Osteoblast (primary cell): ENCODE measurements around the gene FGF14. TPM values are rescaled to one million over a fixed set of nuclear protein-coding genes. Genes with fewer than 3 reads are reported as not detected.
"Not testable (repeated sequence)": the region's sequence is repeated elsewhere in the genome, so short reads cannot be mapped to it uniquely, and the experiment has no call there.

ENCODE experiments used
- DNase-seq: peaks from one replicate; pipeline ENCODE4 v3.0.0; 2011; ENCODE audit warnings: low spot score, mixed read lengths; ENCODE audit not compliant: insufficient read length; ENCODE audit errors: missing footprints
- H2AFZ ChIP-seq: 2 replicates; pipeline ENCODE4 v1.6.0; 2011; ENCODE audit warnings: mild to moderate bottlenecking, low read length
- H3K27ac ChIP-seq: 2 replicates; pipeline ENCODE4 v1.5.1; 2011; ENCODE audit warnings: mild to moderate bottlenecking, low read depth, low read length, moderate library complexity
- H3K27me3 ChIP-seq: 2 replicates; pipeline ENCODE4 v1.6.0; 2012; ENCODE audit warnings: mild to moderate bottlenecking, control low read depth, inconsistent platforms, low read length, moderate library complexity; ENCODE audit not compliant: insufficient read depth
- H3K36me3 ChIP-seq: 2 replicates; pipeline ENCODE4 v1.5.1; 2011; ENCODE audit warnings: mild to moderate bottlenecking, low read length, control low read depth, moderate library complexity; ENCODE audit not compliant: insufficient read depth
- H3K4me1 ChIP-seq: 2 replicates; pipeline ENCODE4 v1.5.1; 2011; ENCODE audit warnings: mild to moderate bottlenecking, low read length, control low read depth, moderate library complexity; ENCODE audit not compliant: insufficient read depth
- H3K4me2 ChIP-seq: 2 replicates; pipeline ENCODE4 v1.6.0; 2011; ENCODE audit warnings: mild to moderate bottlenecking, low read length; ENCODE audit not compliant: insufficient read depth
- H3K4me3 ChIP-seq: fragments of 200-600 bp; sonication (generic); 3 replicates; pipeline ENCODE4 v1.5.1; 2012; ENCODE audit warnings: mild to moderate bottlenecking, low read length, inconsistent platforms; ENCODE audit not compliant: insufficient read depth
- H3K79me2 ChIP-seq: 2 replicates; pipeline ENCODE4 v1.6.0; 2012; ENCODE audit warnings: mild to moderate bottlenecking, low read length, control low read depth, inconsistent platforms; ENCODE audit not compliant: insufficient read depth
- H3K9me3 ChIP-seq: 2 replicates; pipeline ENCODE4 v1.5.1; 2011; ENCODE audit warnings: low read depth, low read length, control low read depth
- H4K20me1 ChIP-seq: 2 replicates; pipeline ENCODE4 v1.6.0; 2012; ENCODE audit warnings: mild to moderate bottlenecking, low read length, control low read depth; ENCODE audit not compliant: insufficient read depth
- total RNA-seq: library from RNA; depleted of rRNA; stranded (reverse); fragments of >200 nt; gene quantifications from 2 replicates; pipeline ENCODE4 v1.2.3, GENCODE V29; 2012
- TF ChIP-seq, protein P1 (sequence below): IDR thresholded peaks from 2 replicates; pipeline ENCODE4 v1.5.1; 2011; ENCODE audit warnings: mild to moderate bottlenecking, low read depth, low read length, moderate library complexity; ENCODE audit errors: extremely low read depth

Gene FGF14
- total RNA-seq, 1 donor, result under 0.01 TPM

DNA sequence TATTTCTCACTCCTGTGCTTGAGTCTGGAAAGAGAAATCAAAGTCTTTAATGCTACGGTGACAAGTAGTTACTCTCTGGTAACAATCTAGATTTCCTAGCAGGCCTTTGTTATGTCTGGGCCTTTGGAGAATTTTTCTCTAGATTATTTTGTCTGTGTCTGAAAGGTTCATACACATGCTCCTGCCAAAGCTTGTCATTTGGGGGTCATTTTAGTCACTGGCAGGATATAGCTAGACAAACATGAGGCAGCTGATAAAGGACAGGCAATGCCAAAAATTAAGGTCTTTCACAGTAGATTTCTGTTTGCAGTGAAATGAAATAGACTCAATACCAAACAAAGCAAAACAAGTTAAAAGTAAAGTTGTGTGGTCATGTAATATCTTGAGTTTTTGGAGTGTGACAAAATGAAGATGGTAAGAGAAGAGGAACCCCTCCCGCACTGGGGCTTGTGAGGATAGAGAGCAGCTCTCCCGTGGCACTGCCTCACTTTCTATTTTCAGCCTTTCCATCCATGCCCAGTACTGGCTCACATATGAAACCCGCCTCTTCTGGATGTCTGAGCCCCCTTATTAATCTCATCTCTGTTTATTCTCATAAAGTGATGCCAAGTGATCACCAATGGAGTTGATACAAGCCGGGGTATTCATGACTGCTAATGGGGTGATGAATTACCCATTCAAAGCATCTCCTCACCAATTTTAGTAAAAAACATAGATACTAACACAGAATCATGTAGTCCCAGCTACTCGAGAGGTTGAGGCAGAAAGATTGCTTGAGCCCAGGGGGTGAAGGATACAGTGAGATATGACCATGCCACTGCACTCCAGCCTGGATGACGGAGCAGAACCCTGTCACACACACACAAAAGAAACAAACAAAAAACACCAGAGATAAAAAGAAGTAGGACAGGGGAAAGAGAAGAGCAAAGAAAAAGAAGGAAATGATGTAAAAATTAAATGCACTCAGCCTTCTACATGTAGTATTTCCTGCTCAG lies 389.3 kb downstream of the FGF14 start:
- Histone ChIP-seq H2AFZ (no peak overlapping the region), H3K4me3 (no peak overlapping the region), H3K36me3 (no peaks in the 10 kb centered on the region), H3K4me1 (no peaks in the 10 kb centered on the region), H4K20me1 (no peaks in the 10 kb centered on the region), H3K9me3 (no peaks in the 10 kb centered on the region), H3K4me2 (no peak overlapping the region), H3K27ac (no peak overlapping the region), H3K79me2 (no peaks in the 10 kb centered on the region), H3K27me3 (no peaks in the 10 kb centered on the region)
- TF ChIP-seq, protein P1, sequence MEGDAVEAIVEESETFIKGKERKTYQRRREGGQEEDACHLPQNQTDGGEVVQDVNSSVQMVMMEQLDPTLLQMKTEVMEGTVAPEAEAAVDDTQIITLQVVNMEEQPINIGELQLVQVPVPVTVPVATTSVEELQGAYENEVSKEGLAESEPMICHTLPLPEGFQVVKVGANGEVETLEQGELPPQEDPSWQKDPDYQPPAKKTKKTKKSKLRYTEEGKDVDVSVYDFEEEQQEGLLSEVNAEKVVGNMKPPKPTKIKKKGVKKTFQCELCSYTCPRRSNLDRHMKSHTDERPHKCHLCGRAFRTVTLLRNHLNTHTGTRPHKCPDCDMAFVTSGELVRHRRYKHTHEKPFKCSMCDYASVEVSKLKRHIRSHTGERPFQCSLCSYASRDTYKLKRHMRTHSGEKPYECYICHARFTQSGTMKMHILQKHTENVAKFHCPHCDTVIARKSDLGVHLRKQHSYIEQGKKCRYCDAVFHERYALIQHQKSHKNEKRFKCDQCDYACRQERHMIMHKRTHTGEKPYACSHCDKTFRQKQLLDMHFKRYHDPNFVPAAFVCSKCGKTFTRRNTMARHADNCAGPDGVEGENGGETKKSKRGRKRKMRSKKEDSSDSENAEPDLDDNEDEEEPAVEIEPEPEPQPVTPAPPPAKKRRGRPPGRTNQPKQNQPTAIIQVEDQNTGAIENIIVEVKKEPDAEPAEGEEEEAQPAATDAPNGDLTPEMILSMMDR, result no peak
- DNase-seq, result no peak

DNA sequence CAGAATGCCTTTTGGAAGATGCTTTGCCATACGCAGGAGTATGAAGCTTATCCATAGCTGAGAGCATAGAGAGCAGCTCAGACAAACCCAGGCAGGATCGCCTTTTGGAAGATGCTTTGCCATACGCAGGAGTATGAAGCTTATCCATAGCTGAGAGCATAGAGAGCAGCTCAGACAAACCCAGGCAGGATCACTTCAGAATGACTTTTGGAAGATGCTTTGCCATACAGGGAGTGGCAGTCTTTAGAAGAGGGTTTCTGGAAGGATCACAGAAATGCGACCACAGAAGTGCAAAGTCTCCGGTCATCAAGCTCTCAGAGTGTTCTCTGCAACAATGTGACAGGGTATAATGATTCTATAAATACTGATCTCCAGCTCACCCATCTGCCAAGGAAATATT lies 390.4 kb downstream of the FGF14 start:
- H3K27me3 ChIP-seq, H3K4me1 ChIP-seq, H3K9me3 ChIP-seq, H3K79me2 ChIP-seq, DNase-seq, H3K36me3 ChIP-seq, H3K4me2 ChIP-seq, H2AFZ ChIP-seq, H4K20me1 ChIP-seq, H3K4me3 ChIP-seq, H3K27ac ChIP-seq: not testable (repeated sequence)

DNA sequence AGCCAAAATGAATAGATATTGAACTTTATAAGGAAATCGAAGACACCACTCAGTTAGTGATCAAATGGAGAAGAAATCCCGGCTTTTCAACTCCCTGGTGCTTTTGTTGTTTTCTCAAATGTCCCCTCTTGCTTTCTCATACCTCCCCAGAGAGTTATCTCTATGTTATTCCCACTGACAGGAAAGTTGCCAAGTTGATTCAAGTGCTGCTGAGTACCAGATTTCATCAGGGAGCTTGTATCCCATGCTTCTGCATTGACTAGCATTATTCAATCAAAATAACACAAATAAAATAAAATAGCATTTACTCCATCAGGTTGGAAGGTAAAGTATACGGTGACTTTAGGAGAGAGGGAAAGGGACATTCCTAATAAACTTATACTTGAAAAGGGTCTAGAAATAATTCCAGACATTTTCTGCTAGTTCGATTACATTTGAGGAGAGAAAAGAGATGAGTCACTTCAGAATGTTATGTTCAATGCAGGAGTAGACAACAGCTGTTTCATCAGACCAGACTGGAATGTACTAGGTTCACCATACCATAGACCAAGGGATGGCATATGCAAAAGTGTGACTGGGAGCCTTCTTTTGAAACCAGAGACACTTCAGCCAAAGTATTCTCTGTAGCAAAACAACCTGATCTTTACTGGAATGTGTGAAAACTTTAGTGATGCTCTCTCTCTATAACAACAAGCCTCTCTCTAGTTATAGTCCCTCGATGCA lies 397.8 kb downstream of the FGF14 start:
- Histone ChIP-seq H4K20me1 (no peaks in the 10 kb centered on the region), H3K79me2 (no peaks in the 10 kb centered on the region), H3K4me2 (no peak overlapping the region), H3K9me3 (no peaks in the 10 kb centered on the region), H3K27me3 (no peaks in the 10 kb centered on the region), H3K27ac (no peak overlapping the region), H3K4me1 (no peaks in the 10 kb centered on the region), H3K36me3 (no peaks in the 10 kb centered on the region), H2AFZ (no peak overlapping the region), H3K4me3 (no peak overlapping the region)
- TF ChIP-seq, protein P1, result no peak
- DNase-seq, result no peak

DNA sequence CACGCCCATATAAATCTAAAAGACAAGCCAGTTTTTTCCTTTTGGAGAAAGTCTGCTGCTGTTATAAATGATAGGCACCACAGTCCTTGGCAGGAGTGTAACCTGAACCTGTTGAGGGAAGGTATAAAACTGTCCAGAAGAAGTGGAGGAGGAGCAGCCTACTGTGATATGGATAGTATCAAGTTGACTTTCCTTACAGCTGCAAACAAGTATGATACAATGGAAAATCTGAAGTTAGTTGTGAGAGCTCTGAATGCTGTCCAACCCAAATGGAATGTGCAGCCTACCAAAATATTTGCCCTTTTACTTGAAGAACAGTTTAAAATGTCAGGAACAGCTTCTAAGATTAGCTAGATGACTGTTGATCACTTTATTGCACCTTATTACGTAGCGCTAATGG lies 399.6 kb downstream of the FGF14 start:
- H3K36me3 ChIP-seq, result no peaks in the 10 kb centered on the region

More for the DNA sequence above, 399.6 kb downstream of the FGF14 start:
- Histone ChIP-seq H4K20me1 (no peaks in the 10 kb centered on the region), H3K9me3 (no peaks in the 10 kb centered on the region), H3K27ac (no peak overlapping the region), H3K4me1 (no peaks in the 10 kb centered on the region), H3K79me2 (no peaks in the 10 kb centered on the region), H3K4me2 (no peak overlapping the region), H3K27me3 (no peaks in the 10 kb centered on the region), H3K4me3 (no peak overlapping the region), H2AFZ (no peak overlapping the region)
- TF ChIP-seq, protein P1, result no peak
- DNase-seq, result no peak
